B cell (primary cell): Measurements from ENCODE around the gene COASY. TPM values are rescaled to one million over a fixed set of nuclear protein-coding genes. Genes with fewer than 3 reads are reported as not detected.
A peak's percentile ranks its signal among the peaks of the same experiment; 100 is the strongest.

Source experiments
- ATAC-seq: fragments of 200-7000 bp; cut with Tn5 transposase; one replicate; pipeline ENCODE4 v1.10.0; 2021; ENCODE audit warnings: low read depth, mild to moderate bottlenecking, moderate number of reproducible peaks, moderate library complexity
- CTCF ChIA-PET: fragments of 350-600 bp; sonication (Branson Sonifier 250); formaldehyde crosslinking; loops from one replicate; lab custom pipeline; 2021; ENCODE audit warnings: antibody characterized with exemption, inconsistent platforms; lab: Charles Lee
- POLR2A ChIA-PET: fragments of 350-600 bp; sonication (Branson Sonifier 250); formaldehyde crosslinking; loops from one replicate; lab custom pipeline; 2021; ENCODE audit warnings: antibody characterized with exemption; lab: Charles Lee
- DNase-seq: peaks from one replicate; pipeline ENCODE4 v3.0.0; 2013
- H2AFZ ChIP-seq: 2 replicates; pipeline ENCODE4 v1.6.1; 2012; ENCODE audit warnings: mild to moderate bottlenecking, low read depth, low read length; ENCODE audit not compliant: insufficient read depth, poor library complexity, severe bottlenecking
- H3K27ac ChIP-seq, 2 donors: 1 replicate in 1 of 2; 2 replicates in 1 of 2; pipeline ENCODE4 v1.5.1; 2012 to 2013; ENCODE audit warnings: low read length in 2 of 2, mild to moderate bottlenecking in 2 of 2, moderate library complexity in 1 of 2
- H3K27me3 ChIP-seq, 4 experiments: fragments of 200-600 bp in 1 of 4; sonication (generic) in 1 of 4; replicated peaks in 1 of 4; 1 replicate in 2 of 4; 2 replicates in 2 of 4; pipeline versions ENCODE4 v1.6.1 to v1.7.0; 2013 to 2016; ENCODE audit warnings: low read length in 3 of 4, mild to moderate bottlenecking in 2 of 4, mixed read lengths in 1 of 4, moderate library complexity in 1 of 4; ENCODE audit not compliant: insufficient read depth in 4 of 4, control insufficient read depth in 3 of 4; ENCODE audit errors: control extremely low read depth in 1 of 4
- H3K36me3 ChIP-seq, 2 experiments: replicated peaks in 1 of 2; 1 replicate in 1 of 2; 2 replicates in 1 of 2; pipeline versions ENCODE4 v1.6.1 to v1.7.1; 2013; ENCODE audit warnings: low read length in 1 of 2; ENCODE audit not compliant: insufficient read depth in 2 of 2, control insufficient read depth in 1 of 2; ENCODE audit errors: control extremely low read depth in 1 of 2, extremely low read depth in 1 of 2
- H3K4me1 ChIP-seq, 2 donors: fragments of 200-600 bp in 1 of 2; sonication (generic) in 1 of 2; 1 replicate in 1 of 2; 2 replicates in 1 of 2; pipeline versions ENCODE4 v1.5.1 to v1.6.1; 2013 to 2017; ENCODE audit warnings: low read length in 2 of 2; ENCODE audit not compliant: control insufficient read depth in 2 of 2, insufficient read depth in 2 of 2
- H3K4me2 ChIP-seq: replicated peaks from 2 replicates; pipeline ENCODE3; 2012; ENCODE audit warnings: mild to moderate bottlenecking, low read depth, low read length; ENCODE audit not compliant: poor library complexity, severe bottlenecking
- H3K4me3 ChIP-seq, 5 experiments: fragments of 200-600 bp in 1 of 5; sonication (generic) in 1 of 5; 1 replicate in 3 of 5; 2 replicates in 2 of 5; pipeline versions ENCODE4 v1.5.1 to v1.7.0; 2011 to 2016; ENCODE audit warnings: low read length in 4 of 5, mild to moderate bottlenecking in 4 of 5, low read depth in 2 of 5, control low read depth in 1 of 5, moderate library complexity in 1 of 5; ENCODE audit not compliant: insufficient read depth in 1 of 5; ENCODE audit errors: control extremely low read depth in 1 of 5, extremely low read depth in 1 of 5
- H3K79me2 ChIP-seq: fragments of 200-600 bp; sonication (generic); one replicate; pipeline ENCODE4 v1.6.0; 2016; ENCODE audit warnings: low read length; ENCODE audit not compliant: control insufficient read depth, insufficient read depth
- H3K9ac ChIP-seq: fragments of 200-600 bp; sonication (generic); 2 replicates; pipeline ENCODE4 v1.6.1; 2017; ENCODE audit warnings: mild to moderate bottlenecking, low read length, moderate library complexity
- H3K9me3 ChIP-seq, 3 donors: one replicate each; pipeline versions ENCODE4 v1.6.1 to v1.7.1; 2013; ENCODE audit warnings: low read length in 2 of 3; ENCODE audit not compliant: control insufficient read depth in 2 of 3, insufficient read depth in 1 of 3; ENCODE audit errors: control extremely low read depth in 1 of 3
- H4K20me1 ChIP-seq: 2 replicates; pipeline ENCODE4 v1.6.0; 2012; ENCODE audit warnings: mild to moderate bottlenecking, low read length; ENCODE audit not compliant: insufficient read depth, control insufficient read depth, poor library complexity, severe bottlenecking
- H3K27ac Mint-ChIP-seq: one replicate; pipeline ENCODE4 v1.8.0; 2021; ENCODE audit warnings: mixed read lengths
- H3K27me3 Mint-ChIP-seq: one replicate; pipeline ENCODE4 v1.8.0; 2021; ENCODE audit warnings: mixed read lengths
- H3K4me1 Mint-ChIP-seq: one replicate; pipeline ENCODE4 v1.8.0; 2021; ENCODE audit warnings: mixed read lengths
- H3K4me3 Mint-ChIP-seq: one replicate; pipeline ENCODE4 v1.8.0; 2021; ENCODE audit warnings: mixed read lengths
- H3K9me3 Mint-ChIP-seq: one replicate; pipeline ENCODE4 v1.8.0; 2022; ENCODE audit warnings: mixed read lengths; ENCODE audit not compliant: insufficient read depth
- CTCF ChIP-seq: fragments of 200-600 bp; IDR thresholded peaks from one replicate; pipeline ENCODE4 v1.8.0; 2022; ENCODE audit warnings: antibody characterized with exemption, mild to moderate bottlenecking
- EZH2 ChIP-seq: IDR thresholded peaks from 2 replicates; pipeline ENCODE4 v1.6.1; 2012; ENCODE audit warnings: borderline replicate concordance, low read depth, mild to moderate bottlenecking, moderate library complexity, low read length; ENCODE audit not compliant: insufficient read depth, poor library complexity, severe bottlenecking
- WGBS: methylation state at CpG from one replicate; pipeline ENCODE4 v1.1.5; 2013; ENCODE audit warnings: missing lambda C conversion rate; ENCODE audit not compliant: insufficient coverage; 5-methylcytosine and 5-hydroxymethylcytosine counted together
- intact Hi-C: fragments of 100-400 bp; cut with micrococcal nuclease; formaldehyde crosslinking; loops from one replicate; pipeline ENCODE4 v1.10.0; 2022
- polyA plus RNA-seq: library from polyadenylated mRNA; depleted of rRNA; stranded (reverse); fragments of >200 nt; gene quantifications from 2 replicates; pipeline ENCODE4 v1.2.3, GENCODE V29; 2012
- total RNA-seq, 2 donors: library from RNA; stranded (reverse); fragments of 120-200 nt in 1 of 2; gene quantifications; 1 replicate in 1 of 2; 2 replicates in 1 of 2; pipeline versions ENCODE4 v1.2.3 to v1.2.4, GENCODE V29; 2013 to 2022

The COASY gene
- total and polyA plus RNA-seq, 2 donors (not counting 1 experiment from before 2014, with no cell fraction given): 76.6 to 82.3 TPM

GRCh38 chr17:42536048-42536371 lies 25.9 kb upstream of the COASY start, which contains the start of gene NAGLU:
Gene NAGLU (plus strand): TSS chr17:42536241. CDS start chr17:42536273, 32 bp downstream.
- H3K9me3 Mint-ChIP-seq: no peaks in the 10 kb centered on the region
- DNase-seq (peak; percentile 95), ATAC-seq (peak; percentile 90)
- Histone ChIP-seq H3K79me2 (peaks cover 27% of the 10 kb centered on the region), H2AFZ (peak within 1 kb of the TSS; percentile 80), H3K9ac (peak within 1 kb of the TSS; percentile 75), H3K36me3 (peaks cover 0 to 11% of the 10 kb centered on the region in 2 experiments), H3K4me1 (peaks cover 24 to 31% of the 10 kb centered on the region in 2 donors), H3K9me3 (no peaks in the 10 kb centered on the region), H3K4me3 (peak within 1 kb of the TSS; percentile 51 to 82 (median 70)), H4K20me1 (peaks cover 19% of the 10 kb centered on the region), H3K4me2 (peak within 1 kb of the TSS; percentile 92), H3K27me3 (no peaks in the 10 kb centered on the region), H3K27ac (peak within 1 kb of the TSS; percentile 86 to 94)
- H3K4me3 Mint-ChIP-seq: peak within 1 kb of the TSS; percentile 93
- no peak for TF ChIP-seq CTCF
- TF ChIP-seq EZH2: no peak
- WGBS: under 1% methylated on average over 40 of the region's 40 CpGs
- H3K27ac Mint-ChIP-seq: peak within 1 kb of the TSS; percentile 87
- H3K4me1 Mint-ChIP-seq: peaks cover 41% of the 10 kb centered on the region
- intact Hi-C loops: loop anchor here (1.0 to 5.0 kb wide), 7 partner anchors 12 to 635 kb away; partner anchors contain the start of genes MLX, NBR1, PLEKHH3 and PSMC3IP
- CTCF ChIA-PET: interaction anchor here (0.5 to 2.7 kb wide), 12 partner anchors 9 to 289 kb away, joined by 3 to 16 read pairs (median 4); partner anchors contain the start of genes STAT3, STAT5A and TUBG1
- POLR2A ChIA-PET: interaction anchor here (0.9 to 1.7 kb wide), 6 partner anchors 12 to 147 kb away, joined by 3 to 9 read pairs (median 6); partner anchors contain the start of genes PSMC3IP and STAT3
- H3K27me3 Mint-ChIP-seq: no peaks in the 10 kb centered on the region
